ENCODE data around the gene GAGE12F. TPM values are rescaled to one million over a fixed set of nuclear protein-coding genes. Genes with fewer than 3 reads are reported as not detected.

Gene GAGE12F
- total RNA-seq, 120 experiments from 2014 or later = 1.1 to 1.6 TPM; not detected in 118

Other genes with a start within 250 kb of the GAGE12F start
- 1 to 10 TPM in 1 of 120 experiments, not detected in 119; 2.7 TPM for gene GAGE12J, start 238.8 kb upstream of the GAGE12F start, total RNA-seq
- gene GAGE13, start 229.3 kb upstream of the GAGE12F start, total RNA-seq = 1 to 10 TPM in 5 of 120 experiments, not detected in 115; 1.1 to 2.5 (median 1.6) TPM
- gene GAGE12C, start 28.7 kb upstream of the GAGE12F start, total RNA-seq = not detected
- gene GAGE12D, start 19.1 kb upstream of the GAGE12F start, total RNA-seq = not detected
- not detected for gene GAGE12E, start 9.6 kb upstream of the GAGE12F start, total RNA-seq
- 1 to 10 TPM in 1 of 120 experiments, not detected in 119; 1.6 TPM for gene GAGE12G, start 9.6 kb downstream of the GAGE12F start, total RNA-seq
- not detected for gene GAGE12H, start 19.1 kb downstream of the GAGE12F start, total RNA-seq
- 1 to 10 TPM in 4 of 120 experiments, not detected in 116; 1.0 to 1.9 (median 1.3) TPM for gene GAGE2A, start 28.7 kb downstream of the GAGE12F start, total RNA-seq
- 1 to 10 TPM in 2 of 120 experiments, not detected in 118; 1.1 to 3.2 TPM for gene GAGE1, start 38.2 kb downstream of the GAGE12F start, total RNA-seq
- not detected for gene PAGE1, start 135.1 kb downstream of the GAGE12F start, total RNA-seq